BLaER1 treated with 17β-estradiol and CSF1 and Interleukin-3, amounts not matched to agents 10 nM and 100 nM (cell line): ENCODE data around the gene PTPRJ.

Source experiments
- H3K27ac ChIP-seq, 11 experiments: shearing (Covaris generic); formaldehyde crosslinking; 2 replicates each; pipeline ENCODE4 v1.8.1; 2022
- H3K27me3 ChIP-seq, 11 experiments: shearing (Covaris generic); formaldehyde crosslinking; 2 replicates each; pipeline ENCODE4 v1.8.1; 2022
- H3K36me3 ChIP-seq, 11 experiments: shearing (Covaris generic); formaldehyde crosslinking; 2 replicates each; pipeline ENCODE4 v1.8.1; 2022
- H3K4me1 ChIP-seq, 10 experiments: shearing (Covaris generic); formaldehyde crosslinking; 2 replicates each; pipeline ENCODE4 v1.8.1; 2022
- H3K4me2 ChIP-seq, 11 experiments: shearing (Covaris generic); formaldehyde crosslinking; 2 replicates each; pipeline ENCODE4 v1.8.1; 2022
- H3K4me3 ChIP-seq, 10 experiments: shearing (Covaris generic); formaldehyde crosslinking; 2 replicates each; pipeline ENCODE4 v1.8.1; 2022
- H3K9ac ChIP-seq, 11 experiments: shearing (Covaris generic); formaldehyde crosslinking; 2 replicates each; pipeline ENCODE4 v1.8.1; 2022
- H3K9me3 ChIP-seq, 11 experiments: shearing (Covaris generic); formaldehyde crosslinking; replicated peaks in 1 of 11; 2 replicates each; pipeline ENCODE4 v1.8.1; 2022
- H4K20me1 ChIP-seq, 11 experiments: shearing (Covaris generic); formaldehyde crosslinking; 2 replicates each; pipeline ENCODE4 v1.8.1; 2022
- Cebpa-rat ChIP-seq, 11 experiments: shearing (Covaris generic); IDR thresholded peaks; 2 replicates each; pipeline ENCODE4 v1.8.1; 2022

Gene PTPRJ

GRCh38 chr11:48063424-48063978, 83.1 kb downstream of the PTPRJ start:
- no peaks in the 10 kb centered on the region for H3K27me3 ChIP-seq
- H3K4me1 ChIP-seq = peaks cover 13 to 100% (median 27%) of the 10 kb centered on the region in 10 experiments
- H4K20me1 ChIP-seq = peaks cover 0 to 100% (median 68%) of the 10 kb centered on the region in 11 experiments; a peak in 20 of 22 replicates
- no peak overlapping the region for H3K4me3 ChIP-seq
- H3K4me2 ChIP-seq = peak overlapping the region in 5 of 11 experiments; percentile 9 to 88 (median 61); a peak in 10 of 22 replicates
- peaks cover 0 to 9% (median 6%) of the 10 kb centered on the region in 11 experiments; a peak in 13 of 22 replicates for H3K9me3 ChIP-seq
- no peak for TF ChIP-seq Cebpa-rat (IDR thresholded peaks at IDR 0.05)
- peaks cover under 1 to 63% (median 4%) of the 10 kb centered on the region in 11 experiments; a peak in 15 of 22 replicates for H3K36me3 ChIP-seq
- peak overlapping the region in 3 of 11 experiments; percentile 12 to 54 (median 50); a peak in 3 of 22 replicates for H3K9ac ChIP-seq
- H3K27ac ChIP-seq = peak overlapping the region in 2 of 11 experiments; percentile 32 to 48; a peak in 4 of 22 replicates

- H4K20me1 ChIP-seq = peaks cover 0 to 100% (median 60%) of the 10 kb centered on the region in 11 experiments; a peak in 19 of 22 replicates
- peak overlapping the region in 3 of 11 experiments; percentile 12 to 54 (median 50); a peak in 2 of 22 replicates for H3K9ac ChIP-seq
- no peaks in the 10 kb centered on the region for H3K27me3 ChIP-seq
- TF ChIP-seq Cebpa-rat (IDR thresholded peaks at IDR 0.05) = no peak
- peak overlapping the region in 3 of 11 experiments; percentile 14 to 48 (median 20); a peak in 4 of 22 replicates for H3K27ac ChIP-seq
- peaks cover 8 to 66% (median 11%) of the 10 kb centered on the region in 11 experiments; a peak in 15 of 22 replicates for H3K36me3 ChIP-seq
- peaks cover 13 to 100% (median 27%) of the 10 kb centered on the region in 10 experiments for H3K4me1 ChIP-seq
- no peak overlapping the region for H3K4me3 ChIP-seq
- H3K4me2 ChIP-seq = peak overlapping the region in 3 of 11 experiments; percentile 61 to 88 (median 75); a peak in 7 of 22 replicates
- peaks cover 0 to 16% (median 12%) of the 10 kb centered on the region in 11 experiments; a peak in 14 of 22 replicates for H3K9me3 ChIP-seq
These were observed 83.9 kb downstream of the PTPRJ start for GRCh38 chr11:48064306-48064705.

GRCh38 chr11:48066881-48067800, 86.8 kb downstream of the PTPRJ start:
- Histone ChIP-seq H4K20me1 (peaks cover 0 to 100% (median 31%) of the 10 kb centered on the region in 11 experiments; a peak in 15 of 22 replicates), H3K9ac (peak overlapping the region in 10 of 11 experiments; percentile 3 to 55 (median 44); a peak in 11 of 22 replicates), H3K27me3 (no peaks in the 10 kb centered on the region), H3K36me3 (peaks cover 8 to 67% (median 18%) of the 10 kb centered on the region in 11 experiments; a peak in 15 of 22 replicates), H3K4me2 (peak overlapping the region; percentile 70 to 88 (median 77)), H3K27ac (peak overlapping the region in 10 of 11 experiments; percentile 5 to 70 (median 64); a peak in 18 of 22 replicates), H3K4me1 (peaks cover 13 to 84% (median 27%) of the 10 kb centered on the region in 10 experiments), H3K9me3 (peaks cover 0 to 17% (median 12%) of the 10 kb centered on the region in 11 experiments; a peak in 14 of 22 replicates), H3K4me3 (peak overlapping the region in 9 of 10 experiments; percentile 12 to 54 (median 33); a peak in 12 of 20 replicates)
- no peak for TF ChIP-seq Cebpa-rat (IDR thresholded peaks at IDR 0.05)

GRCh38 chr11:48073031-48073861, 92.9 kb downstream of the PTPRJ start:
- Histone ChIP-seq H3K4me3 (no peak overlapping the region), H3K27ac (no peak overlapping the region), H3K27me3 (no peaks in the 10 kb centered on the region), H4K20me1 (peaks cover 0 to 100% (median 24%) of the 10 kb centered on the region in 11 experiments; a peak in 14 of 22 replicates), H3K36me3 (peaks cover 6 to 89% (median 21%) of the 10 kb centered on the region in 11 experiments; a peak in 15 of 22 replicates), H3K9ac (no peak overlapping the region), H3K9me3 (peaks cover 0 to 13% (median 8%) of the 10 kb centered on the region in 11 experiments; a peak in 14 of 22 replicates), H3K4me1 (peaks cover 0 to 84% (median 0%) of the 10 kb centered on the region in 10 experiments; a peak in 9 of 20 replicates), H3K4me2 (peak overlapping the region in 3 of 11 experiments; percentile 29 to 39 (median 31); a peak in 4 of 22 replicates)
- no peak for TF ChIP-seq Cebpa-rat (IDR thresholded peaks at IDR 0.05)

GRCh38 chr11:48074425-48075181, 94.2 kb downstream of the PTPRJ start:
- Histone ChIP-seq H4K20me1 (peaks cover 0 to 100% (median 33%) of the 10 kb centered on the region in 11 experiments; a peak in 16 of 22 replicates), H3K4me1 (peaks cover 0 to 84% (median 5%) of the 10 kb centered on the region in 10 experiments; a peak in 12 of 20 replicates), H3K36me3 (peaks cover 0 to 83% (median 8%) of the 10 kb centered on the region in 11 experiments; a peak in 12 of 22 replicates), H3K27me3 (no peaks in the 10 kb centered on the region), H3K9ac (no peak overlapping the region), H3K4me2 (peak overlapping the region in 2 of 11 experiments; percentile 13 to 33; a peak in 2 of 22 replicates), H3K27ac (no peak overlapping the region), H3K9me3 (no peaks in the 10 kb centered on the region), H3K4me3 (no peak overlapping the region)
- TF ChIP-seq Cebpa-rat (IDR thresholded peaks at IDR 0.05) = no peak

DNA sequence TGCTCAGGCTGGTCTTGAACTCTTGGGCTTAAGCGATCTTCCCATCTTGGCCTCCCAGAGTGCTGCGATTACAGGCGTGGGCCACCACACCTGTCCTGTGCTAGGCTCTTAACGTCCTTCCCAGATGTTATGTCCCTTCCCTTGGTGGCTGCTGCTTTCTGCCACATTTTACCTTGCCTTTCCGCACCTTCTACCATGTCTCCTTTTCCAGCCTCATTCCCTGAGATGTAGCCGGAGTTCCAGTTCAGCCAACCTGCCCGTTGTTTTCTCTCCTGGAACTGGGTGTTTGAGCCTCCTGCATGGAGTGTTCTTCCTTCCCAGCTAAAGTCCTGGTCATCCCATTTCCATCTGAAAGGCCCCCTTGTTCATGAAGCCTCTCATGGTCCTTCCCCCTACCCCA, 95.3 kb downstream of the PTPRJ start:
- Histone ChIP-seq H3K27me3 (no peaks in the 10 kb centered on the region), H3K4me1 (peaks cover 3 to 89% (median 11%) of the 10 kb centered on the region in 10 experiments), H3K4me2 (peak overlapping the region in 3 of 11 experiments; percentile 28 to 48 (median 48); a peak in 6 of 22 replicates), H3K9me3 (no peaks in the 10 kb centered on the region), H3K27ac (no peak overlapping the region), H3K9ac (no peak overlapping the region), H3K4me3 (no peak overlapping the region), H4K20me1 (peaks cover 0 to 100% (median 41%) of the 10 kb centered on the region in 11 experiments; a peak in 16 of 22 replicates), H3K36me3 (peaks cover 0 to 77% (median 4%) of the 10 kb centered on the region in 11 experiments; a peak in 10 of 22 replicates)
- no peak for TF ChIP-seq Cebpa-rat (IDR thresholded peaks at IDR 0.05)

DNA sequence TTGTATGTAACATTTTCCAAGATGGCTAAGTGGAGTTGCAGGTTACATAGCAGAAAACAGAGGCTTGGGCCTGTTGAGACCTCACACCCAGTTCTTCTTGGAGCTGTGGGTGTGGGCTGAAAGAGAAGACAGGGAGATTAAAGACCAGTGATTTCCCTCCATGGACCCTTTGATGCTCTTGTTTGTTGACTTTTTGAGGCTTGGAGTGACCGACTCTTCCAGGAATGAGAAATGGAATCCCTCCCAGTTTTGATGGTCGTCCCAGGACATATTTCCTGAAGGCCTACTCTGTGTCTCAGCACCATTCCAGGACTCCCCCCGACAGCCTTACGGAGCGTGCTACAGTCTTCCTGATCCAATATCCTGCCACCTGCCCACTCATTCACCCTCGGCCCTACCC, 96.9 kb downstream of the PTPRJ start:
- Histone ChIP-seq H4K20me1 (peaks cover 0 to 100% (median 55%) of the 10 kb centered on the region in 11 experiments; a peak in 17 of 22 replicates), H3K9ac (no peak overlapping the region), H3K27me3 (no peaks in the 10 kb centered on the region), H3K9me3 (no peaks in the 10 kb centered on the region), H3K4me2 (peak overlapping the region in 1 of 11 experiments; percentile 21; a peak in 1 of 22 replicates), H3K4me1 (peaks cover 19 to 100% (median 27%) of the 10 kb centered on the region in 10 experiments), H3K36me3 (peaks cover 0 to 66% (median 4%) of the 10 kb centered on the region in 11 experiments; a peak in 10 of 22 replicates), H3K4me3 (no peak overlapping the region), H3K27ac (no peak overlapping the region)
- TF ChIP-seq Cebpa-rat (IDR thresholded peaks at IDR 0.05) = no peak
